Measurements from ENCODE around the gene RBM15B. TPM values are rescaled to one million over a fixed set of nuclear protein-coding genes. Genes with fewer than 3 reads are reported as not detected.

Gene RBM15B
- total and polyA plus RNA-seq, 2 experiments from 2014 or later: 16.3 to 57.9 TPM

GRCh38 chr3:51422211-51422610 is 31.1 kb downstream of the RBM15B start:
- Histone ChIP-seq H2AFZ (no peak overlapping the region), H3K27ac (ENCODE audit: low read depth) (no peak overlapping the region), H3K4me1 (ENCODE audit: insufficient read depth) (peaks cover 3% of the 10 kb centered on the region), H3K9me2 (ENCODE audit: insufficient read depth) (no peaks in the 10 kb centered on the region), H3K79me2 (replicated peaks; ENCODE audit: insufficient read depth) (no peaks in the 10 kb centered on the region), H3K4me3 (no peak overlapping the region), H3K36me3 (ENCODE audit: insufficient read depth) (peaks cover 15% of the 10 kb centered on the region; the same call in 1 of the 2 replicates), H3F3A (replicated peaks; ENCODE audit: low read depth) (no peaks in the 10 kb centered on the region), H3K27me3 (ENCODE audit: insufficient read depth) (no peaks in the 10 kb centered on the region), H4K20me1 (replicated peaks; ENCODE audit: insufficient read depth) (no peaks in the 10 kb centered on the region), H3K4me2 (no peak overlapping the region)
- H3K27me3 Mint-ChIP-seq (ENCODE audit: insufficient read depth, low read depth, poor library complexity): peaks cover 6% of the 10 kb centered on the region
- DNase-seq (ENCODE audit: low spot score) (no peak), ATAC-seq (no peak)
- no peak overlapping the region for H3K4me3 Mint-ChIP-seq
- TF ChIP-seq CREB1 (CRISPR knock-in tag; IDR thresholded peaks at IDR 0.05; ENCODE audit: low read depth) (no peak), EZH2phosphoT487 (IDR thresholded peaks at IDR 0.05; ENCODE audit: unreplicated experiment) (no peak), POLR2AphosphoS5 (IDR thresholded peaks at IDR 0.05; ENCODE audit: low read depth) (no peak), STAT1 (IDR thresholded peaks at IDR 0.05; ENCODE audit: unreplicated experiment) (no peak), CTCF (conservative IDR thresholded peaks at IDR 0.05; ENCODE audit: low read depth in 2 of 2) (no peak), ZNF114 (CRISPR knock-in tag; IDR thresholded peaks at IDR 0.05) (no peak), ETS1 (IDR thresholded peaks at IDR 0.05) (no peak), REST (IDR thresholded peaks at IDR 0.05; ENCODE audit: unreplicated experiment) (no peak), NANOG (IDR thresholded peaks at IDR 0.05; ENCODE audit: borderline replicate concordance) (no peak), EZH2 (IDR thresholded peaks at IDR 0.05; ENCODE audit: low read depth, unreplicated experiment) (no peak), ZNF331 (CRISPR knock-in tag; IDR thresholded peaks at IDR 0.05; ENCODE audit: low read depth) (no peak), JUNB (IDR thresholded peaks at IDR 0.05; ENCODE audit: unreplicated experiment) (no peak), ZNF462 (CRISPR knock-in tag; IDR thresholded peaks at IDR 0.05) (no peak)
- H3K9me3 Mint-ChIP-seq: no peaks in the 10 kb centered on the region
- H3K36me3 Mint-ChIP-seq (ENCODE audit: low read depth): peaks cover 34% of the 10 kb centered on the region
- peaks cover 20% of the 10 kb centered on the region; the same call in 2 of the 3 replicates for H3K4me1 Mint-ChIP-seq
- H3K27ac Mint-ChIP-seq: no peak overlapping the region
